H1 (cell line): ENCODE measurements around the gene PRRG3.

ENCODE experiments used
- CBX8 ChIP-seq: fragments of 300-800, 300-1000 bp; sonication (generic); IDR thresholded peaks from 2 replicates; pipeline ENCODE4 v1.7.1; 2016; ENCODE audit warnings: low read depth, low read length, borderline replicate concordance
- CTCF ChIP-seq, 3 experiments: IDR thresholded peaks; 1 replicate in 2 of 3; 2 replicates in 1 of 3; pipeline versions ENCODE4 v1.5.1 to v1.6.1; 2011; ENCODE audit warnings: low read length in 3 of 3, mild to moderate bottlenecking in 3 of 3, inconsistent platforms in 2 of 3, low read depth in 1 of 3, moderate library complexity in 1 of 3; ENCODE audit not compliant: insufficient read depth in 1 of 3; ENCODE audit errors: control extremely low read depth in 1 of 3
- EGR1 ChIP-seq: IDR thresholded peaks from 2 replicates; pipeline ENCODE4 v1.6.1; 2011; ENCODE audit warnings: low read depth, low read length, borderline replicate concordance
- EZH2 ChIP-seq: fragments of 200-600 bp; sonication (generic); IDR thresholded peaks from 2 replicates; pipeline ENCODE4 v1.7.1; 2012; ENCODE audit warnings: low read depth, mild to moderate bottlenecking, moderate library complexity, low read length, inconsistent platforms; ENCODE audit not compliant: severe bottlenecking
- JUND ChIP-seq: IDR thresholded peaks from 2 replicates; pipeline ENCODE4 v1.6.1; 2011; ENCODE audit warnings: mild to moderate bottlenecking, improper control_type of control experiment, low read length
- KDM1A ChIP-seq: fragments of 200-600, 300-600 bp; sonication (generic); IDR thresholded peaks from 2 replicates; pipeline ENCODE4 v1.7.1; 2016; ENCODE audit warnings: mild to moderate bottlenecking, low read length, borderline replicate concordance
- MAX ChIP-seq: IDR thresholded peaks from 2 replicates; pipeline ENCODE4 v1.6.1; 2012; ENCODE audit warnings: inconsistent platforms
- POLR2A ChIP-seq, 2 experiments: IDR thresholded peaks; 1 replicate in 1 of 2; 2 replicates in 1 of 2; pipeline ENCODE4 v1.6.1; 2011; ENCODE audit warnings: low read depth in 2 of 2, low read length in 2 of 2, mild to moderate bottlenecking in 2 of 2; ENCODE audit errors: control extremely low read depth in 1 of 2
- POLR2AphosphoS5 ChIP-seq: IDR thresholded peaks from 2 replicates; pipeline ENCODE4 v1.6.1; 2011; ENCODE audit warnings: low read depth, low read length
- ZNF274 ChIP-seq: IDR thresholded peaks from 2 replicates; pipeline ENCODE4 v1.7.0; 2012; ENCODE audit warnings: low read length, borderline replicate concordance; ENCODE audit errors: extremely low read depth
- TF ChIP-seq, protein P1 (sequence below): IDR thresholded peaks from 2 replicates; pipeline ENCODE4 v1.6.1; 2011; ENCODE audit warnings: low read length, improper control_type of control experiment

DNA sequence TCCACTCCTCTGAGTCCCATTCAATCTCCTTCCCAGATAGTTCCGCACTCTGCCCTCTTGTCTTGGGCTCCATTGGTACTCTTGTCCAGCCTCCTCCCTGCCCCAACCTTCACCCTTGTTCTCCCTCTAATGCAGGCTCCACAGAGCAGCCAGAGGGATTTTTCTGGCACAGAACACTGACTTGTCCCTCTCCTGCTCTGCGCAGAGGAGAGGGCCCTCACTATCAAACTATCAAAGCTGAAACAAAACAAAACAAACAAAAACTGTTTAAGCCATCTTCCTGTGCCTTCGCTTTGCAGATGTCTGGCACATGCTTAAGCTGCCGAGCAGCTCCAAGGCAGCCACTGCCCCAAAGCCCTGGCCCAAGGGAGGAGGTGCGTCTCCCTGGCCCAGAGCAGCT, 42.2 kb downstream of the PRRG3 start:
- TF ChIP-seq CTCF (IDR thresholded peaks at IDR 0.05; ENCODE audit: control extremely low read depth in 1 of 3, insufficient read depth in 1 of 3, low read depth in 1 of 3, low read length in 3 of 3) (no peak), EGR1 (no peak), MAX (no peak), ZNF274 (no peak), EZH2 (no peak), KDM1A (no peak), POLR2A (IDR thresholded peaks at IDR 0.05; ENCODE audit: control extremely low read depth in 1 of 2, low read depth in 2 of 2, low read length in 2 of 2) (no peak), JUND (no peak), CBX8 (no peak), POLR2AphosphoS5 (no peak)
- TF ChIP-seq, protein P1, sequence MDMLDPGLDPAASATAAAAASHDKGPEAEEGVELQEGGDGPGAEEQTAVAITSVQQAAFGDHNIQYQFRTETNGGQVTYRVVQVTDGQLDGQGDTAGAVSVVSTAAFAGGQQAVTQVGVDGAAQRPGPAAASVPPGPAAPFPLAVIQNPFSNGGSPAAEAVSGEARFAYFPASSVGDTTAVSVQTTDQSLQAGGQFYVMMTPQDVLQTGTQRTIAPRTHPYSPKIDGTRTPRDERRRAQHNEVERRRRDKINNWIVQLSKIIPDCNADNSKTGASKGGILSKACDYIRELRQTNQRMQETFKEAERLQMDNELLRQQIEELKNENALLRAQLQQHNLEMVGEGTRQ: no peak
